GM12865 (cell line): ENCODE measurements around the gene CDX4.

Experiments
- DNase-seq: peaks from one replicate; pipeline ENCODE4 v3.0.0; 2010; ENCODE audit warnings: low read depth
- H3K4me3 ChIP-seq: 2 replicates; pipeline ENCODE4 v1.5.1; 2011; ENCODE audit warnings: mild to moderate bottlenecking, low read depth, low read length, control low read depth
- TF ChIP-seq, protein P1 (sequence below): IDR thresholded peaks from 2 replicates; pipeline ENCODE4 v1.5.1; 2011; ENCODE audit warnings: low read length, control low read depth, low read depth, inconsistent platforms; ENCODE audit not compliant: insufficient read depth; ENCODE audit errors: missing control alignments

Gene CDX4, protein sequence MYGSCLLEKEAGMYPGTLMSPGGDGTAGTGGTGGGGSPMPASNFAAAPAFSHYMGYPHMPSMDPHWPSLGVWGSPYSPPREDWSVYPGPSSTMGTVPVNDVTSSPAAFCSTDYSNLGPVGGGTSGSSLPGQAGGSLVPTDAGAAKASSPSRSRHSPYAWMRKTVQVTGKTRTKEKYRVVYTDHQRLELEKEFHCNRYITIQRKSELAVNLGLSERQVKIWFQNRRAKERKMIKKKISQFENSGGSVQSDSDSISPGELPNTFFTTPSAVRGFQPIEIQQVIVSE

DNA sequence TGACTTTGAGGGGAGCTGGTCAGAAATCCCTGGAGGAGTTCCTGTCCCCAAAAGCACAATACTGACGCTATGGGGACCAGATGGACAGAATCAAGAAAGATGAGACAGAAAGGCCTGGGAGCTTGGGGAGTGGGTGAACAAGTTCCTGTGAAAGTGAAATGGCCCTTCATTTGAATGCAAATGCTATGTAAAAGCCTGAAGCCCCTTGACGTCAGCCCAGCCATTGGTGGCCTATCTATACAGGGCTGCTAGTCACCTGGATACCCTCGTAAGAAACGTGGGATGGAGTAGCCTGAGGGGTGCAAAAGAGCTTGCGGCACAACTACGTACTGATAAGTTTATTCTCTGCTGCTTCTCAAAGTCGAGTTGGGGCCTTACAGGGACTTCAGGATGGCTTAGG is at the start of gene CDX4:
Gene CDX4 (plus strand): TSS at position 223 of the 400 bp plus-strand sequence. CDS start 201 bp downstream, outside the sequence.
- DNase-seq = no peak
- H3K4me3 ChIP-seq = no peak within 1 kb of the TSS
- TF ChIP-seq, protein P1, sequence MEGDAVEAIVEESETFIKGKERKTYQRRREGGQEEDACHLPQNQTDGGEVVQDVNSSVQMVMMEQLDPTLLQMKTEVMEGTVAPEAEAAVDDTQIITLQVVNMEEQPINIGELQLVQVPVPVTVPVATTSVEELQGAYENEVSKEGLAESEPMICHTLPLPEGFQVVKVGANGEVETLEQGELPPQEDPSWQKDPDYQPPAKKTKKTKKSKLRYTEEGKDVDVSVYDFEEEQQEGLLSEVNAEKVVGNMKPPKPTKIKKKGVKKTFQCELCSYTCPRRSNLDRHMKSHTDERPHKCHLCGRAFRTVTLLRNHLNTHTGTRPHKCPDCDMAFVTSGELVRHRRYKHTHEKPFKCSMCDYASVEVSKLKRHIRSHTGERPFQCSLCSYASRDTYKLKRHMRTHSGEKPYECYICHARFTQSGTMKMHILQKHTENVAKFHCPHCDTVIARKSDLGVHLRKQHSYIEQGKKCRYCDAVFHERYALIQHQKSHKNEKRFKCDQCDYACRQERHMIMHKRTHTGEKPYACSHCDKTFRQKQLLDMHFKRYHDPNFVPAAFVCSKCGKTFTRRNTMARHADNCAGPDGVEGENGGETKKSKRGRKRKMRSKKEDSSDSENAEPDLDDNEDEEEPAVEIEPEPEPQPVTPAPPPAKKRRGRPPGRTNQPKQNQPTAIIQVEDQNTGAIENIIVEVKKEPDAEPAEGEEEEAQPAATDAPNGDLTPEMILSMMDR = no peak

DNA sequence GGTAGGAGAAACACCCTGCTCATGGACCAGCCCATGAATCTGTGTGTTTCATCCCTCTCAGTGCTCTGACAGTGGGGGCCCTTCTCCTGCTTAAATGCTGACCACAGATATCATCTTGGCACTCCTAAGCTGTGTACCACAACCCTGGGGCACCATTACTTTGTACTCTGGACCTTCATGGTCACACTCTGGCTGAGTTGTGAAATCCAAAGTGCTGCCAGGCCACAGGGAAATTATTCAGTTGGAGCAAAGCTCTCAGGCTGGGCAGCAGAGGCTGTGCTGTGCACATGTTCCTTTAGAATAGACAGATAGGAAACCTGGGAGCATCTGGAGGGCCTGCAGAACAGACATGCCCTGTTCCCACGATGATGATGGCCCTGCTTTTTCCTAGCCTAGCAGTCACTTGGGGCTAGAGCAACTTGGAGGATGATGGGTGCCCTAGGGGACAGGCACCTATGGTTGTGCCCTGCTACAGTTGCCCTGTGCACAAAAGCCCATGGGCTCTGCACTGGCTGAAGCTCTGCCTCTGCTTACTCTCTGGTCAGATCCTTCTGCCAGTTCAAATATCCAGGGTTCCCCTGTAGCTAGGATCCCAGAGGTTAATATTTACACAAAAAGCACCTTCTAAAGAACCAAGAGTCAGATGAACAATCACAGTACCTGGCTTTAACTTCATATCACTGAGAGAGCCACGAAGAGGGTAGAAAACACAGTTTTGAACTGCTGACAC is 48.5 kb upstream of the CDX4 start:
- TF ChIP-seq, protein P1 = no peak
- no peak for DNase-seq
- no peak overlapping the region for H3K4me3 ChIP-seq

DNA sequence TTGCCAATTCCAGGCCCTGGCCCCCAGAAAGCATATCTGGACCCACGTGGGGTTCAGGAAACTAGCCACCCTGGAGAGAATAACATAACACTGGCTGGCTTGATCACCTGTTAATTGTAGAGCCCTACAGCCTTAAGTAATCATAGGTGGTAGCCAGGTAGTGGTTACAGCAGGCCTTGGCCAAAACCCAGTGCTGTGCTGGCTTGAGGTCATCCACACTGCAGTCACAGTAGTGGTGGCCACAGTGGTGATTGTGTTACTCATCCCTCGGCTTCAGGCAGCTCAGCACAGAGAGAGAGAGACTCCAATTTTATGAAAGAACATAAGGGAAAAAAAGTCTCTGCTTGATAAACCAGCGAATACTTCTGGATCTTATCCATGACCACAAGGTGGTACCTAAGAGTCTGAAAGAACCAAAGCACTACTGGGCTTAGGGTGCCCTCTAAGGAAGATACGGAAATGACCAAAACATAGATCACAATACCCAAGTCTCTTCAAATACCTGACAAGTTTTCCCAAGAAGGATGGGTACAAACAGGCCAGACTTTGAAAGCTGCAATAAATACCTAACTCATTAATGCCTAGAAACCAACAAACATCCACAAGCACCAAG is 46.6 kb upstream of the CDX4 start:
- no peak for DNase-seq
- H3K4me3 ChIP-seq = no peak overlapping the region
- TF ChIP-seq, protein P1 = no peak

DNA sequence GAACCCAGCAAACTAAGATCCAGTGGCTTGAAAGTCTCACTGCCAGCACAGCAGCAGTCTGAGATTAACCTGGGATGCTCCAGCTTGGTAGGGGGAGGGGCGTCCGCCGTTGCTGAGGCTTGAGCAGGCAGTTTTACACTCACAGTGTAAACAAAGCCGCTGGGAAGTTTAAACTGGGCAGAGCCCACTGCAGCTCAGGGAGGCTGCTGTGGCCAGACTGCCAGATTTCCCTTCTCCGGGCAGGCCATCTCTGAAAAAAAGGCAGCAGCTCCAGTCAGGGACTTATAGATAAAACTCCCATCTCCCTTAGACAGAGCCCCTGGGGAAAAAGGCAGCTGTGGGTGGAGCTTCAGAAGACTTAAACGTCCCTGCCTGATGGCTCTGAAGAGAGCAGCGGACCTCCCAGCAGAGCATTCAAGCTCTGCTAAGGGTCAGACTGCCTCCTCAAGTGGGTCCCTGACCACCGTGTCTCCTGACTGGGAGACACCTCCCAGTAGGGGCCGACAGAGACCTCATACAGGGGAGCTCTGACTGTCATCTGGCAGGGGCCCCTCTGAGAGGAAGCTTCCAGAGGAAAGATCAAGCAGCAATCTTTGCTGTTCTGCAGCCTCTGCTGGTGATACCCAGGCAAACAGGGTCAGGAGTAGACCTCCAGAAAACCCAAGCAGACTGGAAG is 45.1 kb upstream of the CDX4 start:
- no peak overlapping the region for H3K4me3 ChIP-seq
- DNase-seq = no peak
- TF ChIP-seq, protein P1 = no peak

DNA sequence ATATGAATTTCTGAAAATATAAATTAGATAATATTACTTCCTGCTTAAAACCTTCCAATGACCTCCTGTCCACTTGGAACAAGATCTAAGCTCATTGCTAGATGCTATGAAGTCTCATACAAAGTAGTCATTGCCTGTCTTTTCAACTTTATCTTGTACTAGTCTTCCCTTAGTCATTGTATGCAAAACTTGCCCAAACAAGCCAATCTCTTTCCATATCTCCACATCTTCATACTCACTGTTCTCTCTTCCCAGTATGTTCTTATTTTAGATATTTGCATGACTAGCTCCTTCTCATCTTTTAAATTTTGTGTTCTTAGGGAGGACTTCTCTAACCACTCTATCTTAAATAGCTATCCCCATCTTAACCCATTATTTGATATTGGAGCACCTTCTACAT is 33.9 kb upstream of the CDX4 start:
- TF ChIP-seq, protein P1 = no peak
- H3K4me3 ChIP-seq = no peak overlapping the region
- no peak for DNase-seq

DNA sequence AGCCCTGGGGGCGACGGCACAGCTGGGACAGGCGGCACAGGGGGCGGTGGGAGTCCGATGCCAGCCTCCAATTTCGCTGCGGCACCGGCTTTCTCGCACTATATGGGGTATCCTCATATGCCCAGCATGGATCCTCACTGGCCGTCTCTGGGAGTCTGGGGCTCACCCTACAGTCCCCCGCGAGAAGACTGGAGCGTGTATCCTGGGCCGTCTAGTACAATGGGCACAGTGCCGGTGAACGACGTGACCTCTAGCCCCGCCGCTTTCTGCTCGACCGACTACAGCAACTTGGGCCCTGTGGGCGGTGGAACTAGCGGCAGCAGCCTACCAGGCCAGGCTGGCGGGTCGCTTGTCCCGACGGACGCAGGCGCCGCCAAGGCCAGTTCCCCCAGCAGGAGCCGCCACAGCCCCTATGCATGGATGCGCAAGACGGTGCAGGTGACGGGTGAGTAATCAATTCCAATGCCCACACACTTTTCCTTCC is 500 bp downstream of the CDX4 start:
- no peak overlapping the region for H3K4me3 ChIP-seq
- no peak for DNase-seq
- TF ChIP-seq, protein P1 = no peak
